Immature natural killer cell (primary cell): Measurements from ENCODE around the gene FNDC3A. TPM values are rescaled to one million over a fixed set of nuclear protein-coding genes. Genes with fewer than 3 reads are reported as not detected.

Experiments
- DNase-seq, 3 donors: peaks; one replicate each; pipeline ENCODE4 v3.0.0; 2022; ENCODE audit warnings: mixed read lengths in 1 of 3
- H3K27ac Mint-ChIP-seq, 6 donors: one replicate each; pipeline ENCODE4 v1.8.0; 2020; ENCODE audit warnings: mixed read lengths in 6 of 6, mild to moderate bottlenecking in 5 of 6, inconsistent platforms in 4 of 6, moderate library complexity in 3 of 6
- H3K27me3 Mint-ChIP-seq, 3 donors: one replicate each; pipeline ENCODE4 v1.8.0; 2020 to 2021; ENCODE audit warnings: low read depth in 3 of 3, mild to moderate bottlenecking in 3 of 3, mixed read lengths in 3 of 3, moderate library complexity in 3 of 3, inconsistent platforms in 1 of 3
- H3K36me3 Mint-ChIP-seq, 3 donors: one replicate each; pipeline ENCODE4 v1.8.0; 2020; ENCODE audit warnings: mixed read lengths in 3 of 3, inconsistent platforms in 2 of 3, mild to moderate bottlenecking in 2 of 3
- H3K4me1 Mint-ChIP-seq, 2 donors: one replicate each; pipeline ENCODE4 v1.8.0; 2020; ENCODE audit warnings: inconsistent platforms in 2 of 2, mild to moderate bottlenecking in 2 of 2, mixed read lengths in 2 of 2, moderate library complexity in 1 of 2
- H3K4me3 Mint-ChIP-seq, 5 donors: one replicate each; pipeline ENCODE4 v1.8.0; 2020; ENCODE audit warnings: mild to moderate bottlenecking in 5 of 5, mixed read lengths in 5 of 5, inconsistent platforms in 3 of 5, moderate library complexity in 3 of 5
- H3K9me3 Mint-ChIP-seq, 6 donors: one replicate each; pipeline ENCODE4 v1.8.0; 2020; ENCODE audit warnings: mild to moderate bottlenecking in 6 of 6, mixed read lengths in 6 of 6, inconsistent platforms in 4 of 6, moderate library complexity in 3 of 6
- polyA plus RNA-seq, 3 donors: library from polyadenylated mRNA; unstranded; fragments of 300-500 nt; fragmentation: Illumina TruSeq; gene quantifications; one replicate each; pipeline ENCODE4 v1.2.3, GENCODE V29; 2021

The FNDC3A gene
- polyA plus RNA-seq, 3 donors from 2014 or later, result 3.5 to 8.1 (median 5.1) TPM

- Mint-ChIP-seq H3K4me3 (no peak overlapping the region), H3K27me3 (peaks cover 0 to 6% (median 0%) of the 10 kb centered on the region in 3 donors), H3K4me1 (no peaks in the 10 kb centered on the region), H3K27ac (no peak overlapping the region), H3K36me3 (no peaks in the 10 kb centered on the region), H3K9me3 (no peaks in the 10 kb centered on the region)
- no peak for DNase-seq
These were observed 14.3 kb upstream of the FNDC3A start for GRCh38 chr13:48961379-48961778.

GRCh38 chr13:48962281-48962680 is 13.4 kb upstream of the FNDC3A start:
- no peak for DNase-seq
- Mint-ChIP-seq H3K36me3 (no peaks in the 10 kb centered on the region), H3K27me3 (peaks cover 0 to 3% (median 2%) of the 10 kb centered on the region in 3 donors), H3K4me1 (no peaks in the 10 kb centered on the region), H3K27ac (no peak overlapping the region), H3K4me3 (no peak overlapping the region), H3K9me3 (no peaks in the 10 kb centered on the region)

GRCh38 chr13:48965736-48966135 is 10.0 kb upstream of the FNDC3A start:
- H3K27ac Mint-ChIP-seq, result no peak overlapping the region
- DNase-seq, result no peak
- H3K27me3 Mint-ChIP-seq, result peaks cover 0 to 2% (median 0%) of the 10 kb centered on the region in 3 donors
- no peaks in the 10 kb centered on the region for H3K9me3 Mint-ChIP-seq
- no peaks in the 10 kb centered on the region for H3K4me1 Mint-ChIP-seq
- H3K4me3 Mint-ChIP-seq, result no peak overlapping the region
- no peaks in the 10 kb centered on the region for H3K36me3 Mint-ChIP-seq

DNA sequence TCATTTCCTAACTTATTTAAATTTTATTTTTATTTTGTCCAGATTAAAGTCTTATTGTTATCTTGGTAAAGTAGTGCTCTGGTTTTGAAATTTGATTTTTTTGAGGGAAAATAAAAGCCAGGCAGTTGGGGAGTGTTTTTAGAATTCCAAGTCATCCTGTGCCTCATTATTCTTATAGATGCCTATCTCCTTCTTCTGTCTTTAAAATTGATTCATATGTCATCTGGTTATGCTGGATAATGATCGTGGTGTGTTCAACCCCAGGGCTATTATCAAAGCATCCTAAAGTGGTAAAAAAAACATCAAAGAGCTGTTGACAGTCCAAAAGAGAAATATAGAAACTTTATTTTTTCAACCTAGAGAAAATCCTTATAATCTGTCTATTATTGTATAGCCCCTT is 6.0 kb upstream of the FNDC3A start:
- Mint-ChIP-seq H3K27me3 (peaks cover 0 to 4% (median 0%) of the 10 kb centered on the region in 3 donors), H3K27ac (no peak overlapping the region), H3K36me3 (peaks cover 11 to 12% (median 12%) of the 10 kb centered on the region in 3 donors), H3K4me3 (no peak overlapping the region), H3K4me1 (peaks cover 5 to 6% of the 10 kb centered on the region in 2 donors), H3K9me3 (peaks cover 0 to 22% (median 16%) of the 10 kb centered on the region in 6 donors)
- DNase-seq, result no peak

GRCh38 chr13:48973845-48974431 is 1.8 kb upstream of the FNDC3A start:
- H3K27ac Mint-ChIP-seq, result peak overlapping the region; percentile 3 to 98 (median 96)
- peaks cover 11 to 12% (median 12%) of the 10 kb centered on the region in 3 donors for H3K36me3 Mint-ChIP-seq
- peaks cover 32 to 38% of the 10 kb centered on the region in 2 donors for H3K4me1 Mint-ChIP-seq
- H3K9me3 Mint-ChIP-seq, result peaks cover 0 to 28% (median 18%) of the 10 kb centered on the region in 6 donors
- DNase-seq, result no peak
- peaks cover 2 to 11% (median 10%) of the 10 kb centered on the region in 3 donors for H3K27me3 Mint-ChIP-seq
- peak overlapping the region; percentile 86 to 92 (median 92) for H3K4me3 Mint-ChIP-seq

DNA sequence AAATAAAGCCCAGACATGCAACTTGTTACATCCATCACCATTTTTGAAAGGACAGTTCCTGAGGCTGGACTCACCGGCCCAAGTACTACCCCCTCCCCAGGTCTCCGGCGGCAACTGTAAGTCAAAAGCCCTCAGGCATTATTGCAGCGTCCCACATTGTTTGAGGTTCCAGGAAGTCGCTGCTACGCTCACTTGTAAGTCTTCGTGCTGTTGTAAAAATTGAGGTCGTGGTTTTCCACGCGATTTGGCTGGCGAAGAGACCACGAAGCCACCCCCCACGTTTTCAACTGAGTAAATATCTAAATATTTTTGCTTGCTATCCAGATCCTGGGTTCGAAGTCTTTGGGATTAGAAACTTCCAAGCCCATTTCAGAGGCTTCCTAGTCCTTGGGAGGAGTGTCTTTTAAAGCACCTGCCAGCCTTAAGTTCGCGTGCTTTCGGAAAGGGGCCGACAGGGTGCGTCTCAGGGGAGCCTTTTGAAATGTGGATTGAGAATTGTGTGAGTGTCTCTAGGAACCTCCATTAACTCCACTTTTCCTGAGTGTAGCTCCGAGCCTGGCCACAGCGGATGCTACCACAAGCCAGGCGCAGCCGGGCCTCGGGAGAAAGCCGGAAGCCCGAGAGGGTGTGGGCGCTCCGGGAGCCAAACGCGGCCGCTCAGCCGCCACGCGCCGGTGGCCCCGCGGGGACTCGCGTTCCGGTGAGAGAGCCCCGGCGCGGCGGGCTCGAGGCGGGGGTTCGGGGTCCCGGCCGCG is 434 bp upstream of the FNDC3A start:
- Mint-ChIP-seq H3K36me3 (peaks cover 11 to 12% (median 12%) of the 10 kb centered on the region in 3 donors), H3K4me1 (peaks cover 37 to 51% of the 10 kb centered on the region in 2 donors), H3K4me3 (peak overlapping the region; percentile 86 to 94 (median 92)), H3K9me3 (peaks cover 0 to 28% (median 18%) of the 10 kb centered on the region in 6 donors), H3K27ac (peak overlapping the region; percentile 90 to 99 (median 96)), H3K27me3 (peaks cover 2 to 11% (median 10%) of the 10 kb centered on the region in 3 donors)
- DNase-seq, result peak in 2 of 3 donors; percentile 59 to 61

DNA sequence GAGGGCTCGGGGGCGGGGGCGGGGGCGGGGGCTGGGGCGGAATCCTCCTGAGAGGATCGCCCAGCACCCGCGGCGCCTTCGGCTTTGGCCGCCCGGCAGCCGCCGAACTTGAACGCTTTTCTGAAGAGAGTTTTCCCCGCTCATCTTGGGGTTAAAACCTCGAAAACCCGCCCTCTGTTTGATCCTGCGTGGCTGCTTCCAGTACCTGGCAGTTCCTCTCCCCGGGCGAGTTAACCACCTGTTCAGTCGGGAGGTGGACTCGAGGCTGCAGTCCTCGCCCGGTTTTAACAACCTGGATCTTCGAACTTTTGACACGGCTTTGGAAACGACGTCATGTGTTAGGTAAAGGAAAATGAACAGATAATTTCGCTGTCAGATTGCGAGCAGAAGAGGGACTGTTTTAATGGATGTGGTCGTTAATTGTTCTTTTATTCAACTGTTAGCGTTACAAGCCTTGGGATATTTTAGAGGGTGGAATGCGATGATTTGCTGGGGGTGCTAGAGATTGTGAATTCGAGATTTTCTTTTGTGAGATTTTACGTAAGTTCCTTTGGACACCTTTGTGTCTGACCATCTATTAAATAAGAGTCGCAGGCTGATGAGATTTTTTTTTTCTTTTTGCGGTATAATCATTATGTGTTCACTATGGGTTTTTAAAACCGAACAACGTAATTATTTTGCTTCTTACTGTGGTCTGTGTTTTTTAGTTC is 1.0 kb downstream of the FNDC3A start:
- peak; percentile 26 to 38 (median 29) for DNase-seq
- peaks cover 2 to 11% (median 10%) of the 10 kb centered on the region in 3 donors for H3K27me3 Mint-ChIP-seq
- H3K27ac Mint-ChIP-seq, result peak overlapping the region; percentile 90 to 98 (median 96)
- peak overlapping the region; percentile 93 to 96 (median 96) for H3K4me3 Mint-ChIP-seq
- peaks cover 0 to 28% (median 18%) of the 10 kb centered on the region in 6 donors for H3K9me3 Mint-ChIP-seq
- peaks cover 11 to 12% (median 12%) of the 10 kb centered on the region in 3 donors for H3K36me3 Mint-ChIP-seq
- H3K4me1 Mint-ChIP-seq, result peaks cover 40 to 54% of the 10 kb centered on the region in 2 donors

DNA sequence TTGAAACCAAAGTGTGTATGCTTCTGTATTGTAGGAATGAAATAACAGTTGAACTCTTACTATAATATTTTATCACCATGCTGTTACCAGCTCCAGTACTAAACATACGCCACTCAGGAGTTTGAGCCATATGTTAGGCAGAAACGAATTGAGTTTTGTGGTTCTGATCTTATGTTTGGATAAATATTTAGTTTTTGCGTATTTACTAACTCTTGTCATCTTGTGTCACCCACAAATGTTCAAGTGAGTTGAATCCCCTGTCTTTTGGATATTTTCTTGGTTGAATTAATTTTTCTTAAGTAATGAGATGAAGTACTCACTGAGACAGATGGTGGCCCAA is 1.5 kb downstream of the FNDC3A start:
- Mint-ChIP-seq H3K27ac (peak overlapping the region; percentile 90 to 98 (median 96)), H3K9me3 (peaks cover 0 to 28% (median 18%) of the 10 kb centered on the region in 6 donors), H3K27me3 (peaks cover 2 to 11% (median 10%) of the 10 kb centered on the region in 3 donors), H3K36me3 (peaks cover 11 to 12% (median 12%) of the 10 kb centered on the region in 3 donors), H3K4me3 (peak overlapping the region; percentile 93 to 96 (median 96)), H3K4me1 (peaks cover 40 to 54% of the 10 kb centered on the region in 2 donors)
- no peak for DNase-seq

DNA sequence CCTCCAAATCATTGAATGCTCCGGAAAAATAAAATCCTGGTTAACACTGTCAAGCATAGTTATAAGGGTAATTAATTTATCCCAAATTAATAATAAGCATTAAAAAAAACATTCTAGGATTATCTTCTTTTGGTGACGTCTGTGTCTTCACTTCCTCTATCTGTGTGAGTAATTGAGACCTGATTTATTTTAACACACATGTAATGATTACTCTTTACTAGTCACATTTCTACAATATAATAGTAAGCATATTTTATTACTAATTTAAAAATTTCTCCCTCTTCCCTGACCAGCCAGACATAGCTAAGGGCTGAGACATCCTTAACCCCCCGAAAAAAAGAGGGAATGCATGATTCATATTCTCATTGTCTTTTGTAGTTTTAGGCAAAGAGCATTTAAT is 2.3 kb downstream of the FNDC3A start:
- DNase-seq, result no peak
- H3K9me3 Mint-ChIP-seq, result peaks cover 0 to 23% (median 14%) of the 10 kb centered on the region in 6 donors
- peak overlapping the region in 1 of 6 donors; percentile 1 for H3K27ac Mint-ChIP-seq
- peaks cover 7% of the 10 kb centered on the region in 3 donors for H3K36me3 Mint-ChIP-seq
- peak overlapping the region in 4 of 5 donors; percentile 22 to 53 (median 23) for H3K4me3 Mint-ChIP-seq
- H3K27me3 Mint-ChIP-seq, result peaks cover 2 to 11% (median 10%) of the 10 kb centered on the region in 3 donors
- H3K4me1 Mint-ChIP-seq, result peaks cover 40 to 54% of the 10 kb centered on the region in 2 donors

DNA sequence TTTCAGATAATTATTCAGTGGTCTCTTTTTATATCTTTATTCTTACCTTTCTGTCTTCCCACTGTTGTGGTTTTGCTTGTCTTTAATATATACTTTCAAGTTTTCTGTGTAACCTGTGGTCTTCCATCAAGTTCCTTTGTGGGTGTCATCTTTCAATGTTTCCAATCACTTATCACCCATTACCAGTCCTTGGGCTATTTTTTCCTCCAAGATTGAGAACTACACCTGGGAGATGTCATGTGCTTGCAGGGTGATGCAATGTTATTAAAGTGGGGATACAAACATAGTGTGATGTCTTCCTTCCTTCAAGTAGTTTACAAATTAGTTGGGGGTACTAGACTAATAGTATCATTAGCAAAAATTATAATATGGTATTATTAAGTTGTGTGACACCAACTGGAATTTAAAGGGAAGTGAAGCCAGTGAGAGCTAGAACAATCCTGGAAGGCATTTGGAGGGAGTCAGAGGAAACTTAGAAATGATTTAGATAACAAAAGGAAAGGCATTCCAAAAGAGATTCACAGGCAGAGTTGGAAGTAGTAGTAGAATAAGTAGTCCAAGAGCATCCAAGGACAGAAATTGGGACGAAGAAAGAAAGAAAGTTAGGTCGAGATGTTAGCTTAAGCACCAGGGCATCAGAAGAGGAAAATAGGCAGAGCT is 3.4 kb downstream of the FNDC3A start:
- peaks cover 40 to 54% of the 10 kb centered on the region in 2 donors for H3K4me1 Mint-ChIP-seq
- H3K36me3 Mint-ChIP-seq, result no peaks in the 10 kb centered on the region
- H3K9me3 Mint-ChIP-seq, result peaks cover 0 to 12% (median 7%) of the 10 kb centered on the region in 6 donors
- H3K27ac Mint-ChIP-seq, result peak overlapping the region in 2 of 6 donors; percentile 45 to 52
- DNase-seq, result no peak
- H3K4me3 Mint-ChIP-seq, result no peak overlapping the region
- peaks cover 2 to 11% (median 8%) of the 10 kb centered on the region in 3 donors for H3K27me3 Mint-ChIP-seq

DNA sequence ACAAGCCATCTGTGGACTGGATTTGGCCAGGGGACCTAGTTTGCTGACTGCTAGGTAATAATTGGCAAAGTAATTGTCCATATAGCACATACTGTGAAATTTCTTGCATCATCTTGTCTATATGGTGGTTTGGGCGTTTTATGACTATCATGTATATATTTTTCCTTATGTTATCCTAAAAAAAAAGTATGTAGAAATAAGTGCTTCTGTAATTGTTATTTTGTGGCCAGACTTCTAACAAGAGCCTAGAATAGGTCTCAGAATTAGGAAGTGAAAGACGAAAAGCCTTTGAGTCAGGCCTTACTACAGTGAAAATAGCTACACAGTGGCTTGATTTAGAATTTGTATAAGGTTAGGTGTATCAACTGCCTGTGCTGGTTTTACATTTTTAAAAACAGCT is 4.2 kb downstream of the FNDC3A start:
- peaks cover 2 to 11% (median 8%) of the 10 kb centered on the region in 3 donors for H3K27me3 Mint-ChIP-seq
- H3K36me3 Mint-ChIP-seq, result no peaks in the 10 kb centered on the region
- H3K27ac Mint-ChIP-seq, result no peak overlapping the region
- no peak overlapping the region for H3K4me3 Mint-ChIP-seq
- no peak for DNase-seq
- peaks cover 33 to 46% of the 10 kb centered on the region in 2 donors for H3K4me1 Mint-ChIP-seq
- H3K9me3 Mint-ChIP-seq, result peaks cover 0 to 5% (median 1%) of the 10 kb centered on the region in 6 donors

DNA sequence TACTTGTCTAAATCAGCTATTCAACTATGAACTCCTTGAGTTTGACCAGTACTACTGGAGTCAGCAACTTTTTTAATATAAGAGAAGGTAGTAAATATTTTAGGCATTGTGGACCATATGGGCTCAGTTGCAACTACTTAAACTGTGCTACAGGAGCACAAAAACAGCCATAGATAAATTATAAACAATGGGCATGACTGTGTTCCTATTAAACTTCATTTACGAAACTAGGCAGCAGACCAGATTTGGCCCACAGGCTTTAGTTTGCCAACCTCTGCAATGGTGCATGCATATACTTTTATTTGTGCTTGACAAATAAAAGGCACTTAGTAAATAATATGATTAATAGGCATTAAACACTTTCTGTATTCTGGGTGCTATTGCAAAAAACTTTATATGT is 7.6 kb downstream of the FNDC3A start:
- DNase-seq, result no peak
- no peak overlapping the region for H3K27ac Mint-ChIP-seq
- H3K4me1 Mint-ChIP-seq, result peaks cover 12 to 38% of the 10 kb centered on the region in 2 donors
- H3K27me3 Mint-ChIP-seq, result no peaks in the 10 kb centered on the region
- no peaks in the 10 kb centered on the region for H3K9me3 Mint-ChIP-seq
- H3K4me3 Mint-ChIP-seq, result no peak overlapping the region
- H3K36me3 Mint-ChIP-seq, result no peaks in the 10 kb centered on the region

- Mint-ChIP-seq H3K27me3 (no peaks in the 10 kb centered on the region), H3K27ac (no peak overlapping the region), H3K36me3 (peaks cover 0 to 2% (median 2%) of the 10 kb centered on the region in 3 donors), H3K4me3 (no peak overlapping the region), H3K4me1 (peaks cover 2 to 16% of the 10 kb centered on the region in 2 donors), H3K9me3 (peaks cover 0 to 2% (median under 1%) of the 10 kb centered on the region in 6 donors)
- no peak for DNase-seq
These were observed 10.0 kb downstream of the FNDC3A start for GRCh38 chr13:48985756-48986155.
